Panc1 (cell line): ENCODE results near the gene LPIN1. TPM values are rescaled to one million over a fixed set of nuclear protein-coding genes. Genes with fewer than 3 reads are reported as not detected.

ENCODE experiments used
- ATAC-seq: fragments of 200-7000 bp; cut with Tn5 transposase; 2 replicates; pipeline ENCODE4 v1.9.1; 2020; ENCODE audit warnings: mild to moderate bottlenecking, moderate library complexity
- BruUV-seq: library from RNA; stranded (reverse); fragments of 400-500 nt; replicated peaks from 2 replicates; lab custom pipeline; 2021; lab: Mats Ljungman, UMichigan
- CTCF ChIA-PET: fragments of 300-600 bp; sonication (Branson Sonifier 250); formaldehyde crosslinking; loops from one replicate; lab custom pipeline; 2022; ENCODE audit warnings: antibody characterized with exemption; lab: Charles Lee
- POLR2A ChIA-PET: fragments of 300-600 bp; sonication (Branson Sonifier 250); formaldehyde crosslinking; loops from one replicate; lab custom pipeline; 2022; ENCODE audit warnings: antibody characterized with exemption; lab: Charles Lee
- DNase-seq: peaks from one replicate; pipeline ENCODE4 v3.0.0-alpha.2; 2010; ENCODE audit warnings: low read depth, low spot score
- H3K27ac ChIP-seq: 2 replicates; pipeline ENCODE4 v1.5.1; 2011; ENCODE audit warnings: mild to moderate bottlenecking, low read length, inconsistent platforms
- H3K27me3 ChIP-seq: fragments of 200-500 bp; sonication (Bioruptor generic); 2 replicates; pipeline ENCODE4 v1.6.0; 2014; ENCODE audit warnings: low read length, inconsistent platforms; ENCODE audit not compliant: control insufficient read depth, insufficient read depth
- H3K36me3 ChIP-seq: fragments of 200-500 bp; sonication (Bioruptor generic); 2 replicates; pipeline ENCODE4 v1.5.1; 2014; ENCODE audit warnings: inconsistent platforms, mild to moderate bottlenecking, low read length, moderate library complexity; ENCODE audit not compliant: control insufficient read depth, insufficient read depth
- H3K4me1 ChIP-seq: 2 replicates; pipeline ENCODE4 v1.5.1; 2011; ENCODE audit warnings: inconsistent platforms, mild to moderate bottlenecking, low read length, moderate library complexity; ENCODE audit not compliant: control insufficient read depth, insufficient read depth
- H3K4me3 ChIP-seq, 2 experiments: 2 replicates each; pipeline ENCODE4 v1.5.1; 2011 to 2012; ENCODE audit warnings: low read depth in 2 of 2, low read length in 2 of 2, mild to moderate bottlenecking in 2 of 2, inconsistent platforms in 1 of 2, moderate library complexity in 1 of 2
- H3K9me3 ChIP-seq: fragments of 200-500 bp; sonication (Bioruptor generic); 2 replicates; pipeline ENCODE4 v1.5.1; 2014; ENCODE audit warnings: low read depth, mild to moderate bottlenecking, inconsistent platforms, low read length, moderate library complexity; ENCODE audit not compliant: control insufficient read depth, insufficient read depth
- CTCF ChIP-seq: fragments of 450-650 bp; IDR thresholded peaks from 2 replicates; pipeline ENCODE4 v1.5.1; 2017; ENCODE audit warnings: mild to moderate bottlenecking
- POLR2AphosphoS5 ChIP-seq: IDR thresholded peaks from 2 replicates; pipeline ENCODE4 v1.6.1; 2012; ENCODE audit warnings: mild to moderate bottlenecking, low read depth, low read length, moderate library complexity
- REST ChIP-seq, 2 experiments: IDR thresholded peaks; 2 replicates each; pipeline ENCODE4 v1.6.1; 2011 to 2012; ENCODE audit warnings: low read depth in 2 of 2, control low read depth in 1 of 2, low read length in 1 of 2, mild to moderate bottlenecking in 1 of 2, moderate library complexity in 1 of 2; ENCODE audit not compliant: insufficient read depth in 1 of 2
- SIN3A ChIP-seq: IDR thresholded peaks from 2 replicates; pipeline ENCODE4 v1.6.1; 2012; ENCODE audit warnings: low read depth, mild to moderate bottlenecking, low read length, moderate library complexity, borderline replicate concordance; ENCODE audit not compliant: insufficient read depth
- TCF7L2 ChIP-seq: IDR thresholded peaks from 2 replicates; pipeline ENCODE4 v1.6.1; 2011; ENCODE audit warnings: mild to moderate bottlenecking, low read depth, low read length, inconsistent platforms
- in situ Hi-C: cut with HindIII; loops from 2 replicates; pipeline ENCODE4 v1.10.0; 2016; ENCODE audit warnings: low sequenced_read_pairs, low pct_unique_long_range_greater_than_20kb
- intact Hi-C: fragments of 100-400 bp; cut with micrococcal nuclease; formaldehyde crosslinking; loops from one replicate; pipeline ENCODE4 v1.10.0; 2022; ENCODE audit not compliant: unreplicated experiment
- total RNA-seq: library from RNA; stranded (reverse); gene quantifications from one replicate; pipeline ENCODE4 v1.2.1, GENCODE V29; 2021; ENCODE audit not compliant: unreplicated experiment

The LPIN1 gene
- total RNA-seq, 1 experiment from 2014 or later: 51.8 TPM

- TF ChIP-seq SIN3A: no peak
- no peak for TF ChIP-seq TCF7L2
- no peak for TF ChIP-seq POLR2AphosphoS5
- no peak for TF ChIP-seq CTCF
- no peak for TF ChIP-seq REST (IDR thresholded peaks at IDR 0.05; ENCODE audit: insufficient read depth in 1 of 2, low read depth in 2 of 2, low read length in 1 of 2)
- no peak; the same call in 1 of the 2 replicates for ATAC-seq
- in situ Hi-C loops (no loop called here), intact Hi-C loops (no loop called here)
- H3K27me3 ChIP-seq: no peaks in the 10 kb centered on the region
- H3K27ac ChIP-seq: no peak overlapping the region
- ChIA-PET CTCF (interaction anchor here (0.7 to 1.3 kb wide), 2 partner anchors 41 to 298 kb away, joined by 4 to 15 read pairs; no protein-coding TSS in a partner anchor), POLR2A (interaction anchor here (0.5 kb wide), 1 partner anchor 139 kb away, joined by 5 read pairs; no protein-coding TSS in a partner anchor)
- H3K36me3 ChIP-seq: peaks cover 25% of the 10 kb centered on the region
- no peaks in the 10 kb centered on the region for H3K9me3 ChIP-seq
- H3K4me1 ChIP-seq: no peaks in the 10 kb centered on the region
- no peak overlapping the region for H3K4me3 ChIP-seq
- no peak for DNase-seq
- no TSS peak for BruUV-seq
Observed at GRCh38 chr2:11784280-11784679, 37.8 kb downstream of the LPIN1 start.

GRCh38 chr2:11784747-11785610 is 38.5 kb downstream of the LPIN1 start:
- no peak overlapping the region for H3K27ac ChIP-seq
- H3K4me1 ChIP-seq: no peaks in the 10 kb centered on the region
- ChIA-PET POLR2A (no interaction called here), CTCF (interaction anchor here (0.6 to 1.3 kb wide), 2 partner anchors 41 to 305 kb away, joined by 4 read pairs; no protein-coding TSS in a partner anchor)
- intact Hi-C loops: no loop called here
- TF ChIP-seq SIN3A (no peak), CTCF (peak; percentile 99)
- peaks cover 27% of the 10 kb centered on the region for H3K36me3 ChIP-seq
- H3K4me3 ChIP-seq: no peak overlapping the region
- ATAC-seq: peak; percentile 90
- no TSS peak for BruUV-seq
- DNase-seq: no peak
- H3K9me3 ChIP-seq: no peaks in the 10 kb centered on the region
- no peaks in the 10 kb centered on the region for H3K27me3 ChIP-seq
- in situ Hi-C loops: no loop called here
